HG02885 (cell line): ENCODE data around the gene DLG2.
A peak's percentile ranks its signal among the peaks of the same experiment; 100 is the strongest.

Experiments
- ATAC-seq: cut with Tn5 transposase; IDR thresholded peaks from one replicate; pipeline ENCODE4 v1.9.1; 2021; ENCODE audit warnings: mild to moderate bottlenecking; ENCODE audit not compliant: unreplicated experiment, poor library complexity

DLG2 gene

GRCh38 chr11:84648471-84648870 is 978.7 kb downstream of the DLG2 start:
- ATAC-seq = no peak

GRCh38 chr11:84645988-84646694 is 981.0 kb downstream of the DLG2 start:
- ATAC-seq = no peak

GRCh38 chr11:84642500-84642899 is 984.6 kb downstream of the DLG2 start:
- no peak for ATAC-seq

- ATAC-seq = no peak
These were observed 992.8 kb downstream of the DLG2 start for GRCh38 chr11:84634309-84634708.

DNA sequence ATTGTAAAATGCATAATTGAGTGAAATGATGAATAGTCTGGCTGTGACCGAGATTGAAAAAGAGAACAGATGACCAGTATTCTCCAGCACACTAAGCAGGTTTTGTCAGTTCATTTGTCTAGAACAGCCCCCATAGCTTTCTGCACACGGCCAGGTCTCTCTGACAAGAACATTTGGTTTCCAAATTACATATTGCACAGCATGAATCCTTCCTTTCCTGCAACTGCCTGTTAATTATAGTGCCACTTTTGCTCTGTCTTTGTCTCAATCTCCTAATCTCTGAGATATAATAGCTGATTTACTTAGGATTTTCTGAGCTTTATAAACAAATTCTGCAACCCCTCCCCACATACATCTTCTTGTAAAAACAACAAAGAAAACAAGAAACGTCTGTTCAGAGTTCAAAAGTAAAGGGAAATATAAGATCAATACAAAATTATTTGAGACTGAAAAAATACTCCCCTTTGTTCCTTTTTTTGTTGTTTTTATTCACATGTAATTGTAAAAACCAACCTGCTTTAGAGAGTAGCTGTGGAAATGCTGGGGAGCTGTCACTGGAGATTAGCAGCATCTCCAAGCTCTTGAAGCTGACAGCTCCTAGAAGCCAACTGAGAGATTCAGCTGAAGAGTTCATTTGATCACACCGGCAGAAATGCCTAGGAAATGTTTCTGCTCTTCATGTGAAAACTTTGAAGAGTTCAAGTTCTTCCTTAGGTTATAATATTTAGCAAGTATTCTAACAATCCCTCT is 998.1 kb downstream of the DLG2 start:
- ATAC-seq = no peak

- ATAC-seq = no peak
These were observed 1000.9 kb downstream of the DLG2 start for GRCh38 chr11:84626256-84626655.

GRCh38 chr11:84612645-84613044 is 1014.5 kb downstream of the DLG2 start:
- no peak for ATAC-seq

DNA sequence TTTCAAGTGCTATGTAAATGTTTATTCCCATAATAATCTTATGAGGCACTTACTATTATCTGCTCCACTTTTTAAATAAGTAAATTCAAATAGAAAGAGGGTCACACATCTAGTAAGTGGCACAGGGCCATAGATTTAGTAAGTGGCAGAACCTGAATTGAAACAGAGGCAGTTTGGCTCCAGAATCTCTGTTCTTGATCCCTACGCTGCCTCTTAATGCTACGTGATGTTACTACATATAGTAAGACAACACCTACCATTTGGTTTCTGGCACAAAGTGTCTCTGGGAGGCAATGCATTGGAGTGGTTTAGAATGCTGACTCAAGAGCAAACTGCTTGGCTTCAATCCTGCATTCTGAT is 1018.3 kb downstream of the DLG2 start:
- ATAC-seq = no peak

DNA sequence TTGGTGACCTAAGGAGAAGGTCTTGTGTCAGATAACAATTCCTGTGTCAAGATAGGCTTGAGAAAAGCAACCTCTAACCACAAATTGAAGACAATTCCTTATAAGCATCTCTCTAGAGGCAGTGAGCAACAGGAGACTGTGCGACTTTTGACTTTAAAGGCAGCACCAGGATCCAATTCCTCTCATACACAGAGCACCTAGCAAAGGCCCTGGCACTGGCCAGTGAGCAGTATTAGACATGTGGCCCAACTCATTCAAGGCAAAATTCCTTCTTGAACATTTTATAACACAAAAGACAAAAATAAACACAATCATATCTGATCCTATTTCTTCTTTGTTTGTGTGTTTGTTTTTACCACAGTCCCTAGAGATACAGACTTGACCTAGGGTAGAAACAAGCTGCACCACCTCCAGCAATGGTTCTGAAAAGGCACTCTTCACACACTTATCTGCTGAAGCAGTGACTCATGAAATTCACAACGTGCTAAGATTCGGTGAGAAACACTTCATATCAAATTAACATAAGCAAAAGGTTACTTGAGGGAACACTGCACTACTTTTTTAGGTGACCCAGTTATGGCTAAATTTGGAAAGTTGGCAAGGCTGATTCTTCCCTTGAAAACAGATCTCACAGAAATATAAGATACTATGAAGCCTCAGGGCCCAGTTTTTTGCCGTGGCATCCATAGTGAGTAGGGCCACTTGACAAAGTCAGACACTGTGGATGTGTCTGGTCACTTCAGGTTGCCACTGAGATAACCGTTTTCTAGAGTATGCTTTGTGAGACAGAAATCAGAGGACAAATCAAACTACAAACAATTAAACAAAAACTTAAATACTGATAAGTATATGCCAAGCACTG is 1018.9 kb downstream of the DLG2 start:
- ATAC-seq = no peak

GRCh38 chr11:84594602-84595001 is 1032.5 kb downstream of the DLG2 start:
- ATAC-seq = no peak

GRCh38 chr11:84590106-84590505 is 1037.0 kb downstream of the DLG2 start:
- no peak for ATAC-seq

DNA sequence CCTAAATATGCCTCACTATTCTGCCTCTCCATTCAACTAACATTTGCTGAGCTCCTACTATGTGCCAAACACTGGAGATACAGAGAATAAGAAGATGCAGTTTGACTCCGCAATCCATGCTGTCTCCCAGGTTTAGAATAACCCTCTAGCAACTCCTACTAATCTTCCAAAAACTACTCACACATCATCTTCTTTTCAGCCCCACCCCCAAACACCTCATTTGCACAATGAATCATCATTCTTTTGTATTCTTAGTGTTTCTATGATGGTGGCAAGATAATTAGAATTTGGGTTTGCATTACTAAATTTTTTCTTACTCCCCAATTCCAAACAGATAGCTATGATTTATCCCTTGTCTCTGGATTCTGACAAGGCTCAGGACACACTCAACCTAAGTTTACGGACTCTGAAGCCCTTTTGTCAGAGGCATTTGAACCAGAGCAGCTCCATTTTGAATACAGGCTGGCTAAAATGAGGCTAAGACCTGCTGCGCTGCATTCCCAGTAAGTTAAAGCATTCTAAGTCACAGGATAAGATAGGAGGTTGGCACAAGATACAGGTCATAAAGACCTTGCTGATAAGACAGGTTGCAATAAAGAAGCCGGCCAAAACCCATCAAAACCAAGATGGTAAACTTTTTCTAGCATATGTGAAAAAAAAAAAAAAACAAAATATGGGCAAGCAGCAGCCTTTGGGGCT is 1038.9 kb downstream of the DLG2 start:
- ATAC-seq = no peak

GRCh38 chr11:84583106-84583505 is 1044.0 kb downstream of the DLG2 start:
- ATAC-seq = no peak

DNA sequence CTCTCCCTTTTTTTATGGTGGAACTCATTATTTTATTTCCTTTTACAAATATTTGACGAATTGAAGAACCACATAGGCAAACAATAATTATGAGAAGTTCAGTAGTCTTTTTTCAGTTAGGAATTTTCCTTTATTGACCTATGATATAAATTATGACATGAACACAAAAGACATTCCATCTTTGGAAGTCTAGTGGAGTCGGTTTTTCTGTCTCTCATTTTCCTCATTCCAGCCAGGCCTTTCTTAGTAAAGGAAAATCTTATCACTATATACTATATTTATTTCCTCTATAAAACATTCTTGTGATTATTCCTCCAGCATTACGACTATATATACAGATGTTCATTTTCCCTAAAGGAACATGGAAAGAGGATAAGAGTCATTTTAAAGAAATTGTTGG is 1046.1 kb downstream of the DLG2 start:
- ATAC-seq = no peak

DNA sequence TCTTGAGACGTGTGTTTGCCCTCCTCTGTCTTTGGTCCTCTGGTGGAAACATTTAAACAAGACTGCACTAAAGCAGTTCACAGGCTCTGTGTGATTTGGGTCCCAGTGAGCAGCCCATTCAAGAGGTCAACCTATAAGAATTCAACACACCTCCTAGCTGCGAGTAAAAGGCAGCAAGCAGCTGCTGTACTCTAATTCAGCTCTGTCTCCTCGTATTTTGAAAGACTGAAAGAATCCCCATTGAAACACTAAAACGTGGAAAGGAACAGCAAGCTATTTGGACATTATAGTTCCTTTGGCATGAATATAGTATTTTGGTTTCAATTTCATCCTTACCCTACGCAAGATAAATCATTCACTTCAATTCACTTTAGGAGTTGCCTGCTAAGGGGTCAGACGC is 1046.7 kb downstream of the DLG2 start:
- no peak for ATAC-seq

DNA sequence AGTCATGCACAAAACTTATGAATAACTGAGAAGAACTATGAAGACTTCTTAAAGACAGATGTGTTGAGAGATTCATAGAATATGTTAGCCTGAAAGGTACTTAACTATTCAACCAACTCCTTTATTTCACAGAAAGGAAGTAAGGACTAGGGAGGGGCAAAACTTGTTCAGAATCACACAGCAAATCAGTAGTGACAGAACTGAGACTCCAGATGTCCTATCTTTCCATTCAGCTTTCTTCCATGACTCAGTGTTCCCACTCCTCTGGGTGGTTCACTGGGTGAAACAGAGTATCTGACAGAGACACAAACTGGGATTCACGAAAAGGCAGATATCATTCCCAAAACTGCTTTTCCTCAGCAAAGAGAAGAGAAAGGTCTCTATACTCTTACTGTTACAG is 1053.3 kb downstream of the DLG2 start:
- ATAC-seq = no peak

DNA sequence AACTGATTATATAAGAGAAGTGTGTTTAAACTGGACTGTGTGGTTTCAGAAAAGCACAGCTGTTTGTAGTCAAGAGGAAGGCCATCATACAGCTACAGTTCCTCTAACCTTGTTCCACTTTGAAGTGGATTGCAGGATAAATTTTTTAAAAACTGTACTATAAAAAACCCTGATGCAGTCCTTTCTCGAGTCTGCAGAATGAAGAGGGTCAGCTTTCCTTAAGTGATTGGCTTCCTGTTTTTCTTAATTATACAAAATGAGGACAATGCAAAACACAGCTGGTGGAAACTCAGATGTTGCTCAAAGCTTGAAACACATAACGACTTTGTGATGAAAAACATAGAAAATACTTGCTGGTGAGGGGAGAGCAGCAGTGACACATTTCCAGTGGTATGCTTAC is 1060.5 kb downstream of the DLG2 start:
- no peak for ATAC-seq

DNA sequence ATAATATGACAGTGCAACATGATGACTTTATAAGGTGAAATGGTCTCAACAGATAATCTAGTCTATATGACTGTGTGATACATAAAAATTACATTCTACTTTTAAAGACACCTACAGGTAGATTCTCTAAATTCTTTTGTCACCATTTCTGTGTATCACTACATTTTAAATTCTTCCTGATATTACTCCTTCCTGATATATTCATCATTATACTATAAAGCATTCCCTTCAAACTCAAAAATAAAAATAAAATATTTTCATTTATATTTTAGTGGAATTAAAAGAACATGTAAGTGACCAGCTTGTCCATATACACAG is 1062.3 kb downstream of the DLG2 start:
- no peak for ATAC-seq

- peak; percentile 85 for ATAC-seq
These were observed 1062.8 kb downstream of the DLG2 start for GRCh38 chr11:84564180-84564866.

- ATAC-seq = no peak
These were observed 1063.8 kb downstream of the DLG2 start for GRCh38 chr11:84563356-84563755.
